HepG2 (cell line): Measurements from ENCODE around the gene SCUBE1. TPM values are rescaled to one million over a fixed set of nuclear protein-coding genes. Genes with fewer than 3 reads are reported as not detected.

ENCODE experiments used
- ATAC-seq: fragments of 200-7000 bp; cut with Tn5 transposase; 3 replicates; pipeline ENCODE4 v1.9.1; 2020; ENCODE audit warnings: mild to moderate bottlenecking, moderate library complexity
- BruUV-seq: library from RNA; stranded (reverse); fragments of 400-500 nt; replicated peaks from 2 replicates; lab custom pipeline; 2021; lab: Mats Ljungman, UMichigan
- CTCF ChIA-PET: fragments of 300-600 bp; formaldehyde crosslinking; extraction: SDS; loops from one replicate; lab custom pipeline; 2021; ENCODE audit warnings: low total read pairs, inconsistent platforms, low intra/inter-chr PET ratio; lab: Yijun Ruan, JAX
- POLR2A ChIA-PET: fragments of 350-600 bp; sonication (Branson Sonifier 250); formaldehyde crosslinking; loops from one replicate; lab custom pipeline; 2020; ENCODE audit warnings: antibody characterized with exemption, inconsistent platforms; lab: Yijun Ruan, JAX
- DNase-seq: peaks from one replicate; pipeline ENCODE4 v3.0.0-alpha.2; 2015; ENCODE audit warnings: low spot score
- FAIRE-seq: peaks from 3 replicates; lab custom pipeline; 2011; peaks lifted over from hg19 to GRCh38; lab: Jason Lieb, UNC
- H2AFZ ChIP-seq: one replicate; pipeline ENCODE4 v1.6.1; 2011; ENCODE audit warnings: low read length, inconsistent platforms
- H3K27ac ChIP-seq: fragments of 300-600 bp; 3 replicates; pipeline ENCODE4 v1.8.0; 2011; ENCODE audit warnings: mixed run types, mild to moderate bottlenecking, mixed read lengths, low read length, inconsistent platforms; ENCODE audit not compliant: insufficient read depth; ENCODE audit errors: extremely low read length
- H3K27me3 ChIP-seq, 2 experiments: fragments of 200-600 bp in 1 of 2; 2 replicates in 1 of 2; 3 replicates in 1 of 2; pipeline versions ENCODE4 v1.6.0 to v1.8.0; 2011; ENCODE audit warnings: low read length in 2 of 2, mild to moderate bottlenecking in 2 of 2, moderate library complexity in 2 of 2, inconsistent platforms in 1 of 2; ENCODE audit not compliant: insufficient read depth in 2 of 2, control insufficient read depth in 1 of 2
- H3K36me3 ChIP-seq, 2 experiments: fragments of 200-600 bp in 1 of 2; replicated peaks in 1 of 2; 2 replicates in 1 of 2; 3 replicates in 1 of 2; pipeline versions ENCODE4 v1.5.1 to v1.8.0; 2011; ENCODE audit warnings: low read length in 2 of 2, inconsistent platforms in 1 of 2; ENCODE audit not compliant: insufficient read depth in 2 of 2, control insufficient read depth in 1 of 2
- H3K4me1 ChIP-seq: 2 replicates; pipeline ENCODE4 v1.5.1; 2012; ENCODE audit warnings: low read length, inconsistent platforms; ENCODE audit not compliant: insufficient read depth
- H3K4me2 ChIP-seq: 2 replicates; pipeline ENCODE4 v1.6.0; 2011; ENCODE audit warnings: low read depth, low read length, inconsistent platforms
- H3K4me3 ChIP-seq, 3 experiments: fragments of 200-600 bp in 1 of 3; sonication (generic), shearing (Covaris generic) in 1 of 3; replicated peaks in 1 of 3; 2 replicates each; pipeline ENCODE4 v1.5.1; 2011 to 2016; ENCODE audit warnings: low read length in 3 of 3, inconsistent platforms in 2 of 3, low read depth in 2 of 3, mild to moderate bottlenecking in 2 of 3, control low read depth in 1 of 3, mixed read lengths in 1 of 3; ENCODE audit not compliant: insufficient read depth in 1 of 3
- H3K79me2 ChIP-seq: one replicate; pipeline ENCODE4 v1.6.1; 2011; ENCODE audit warnings: low read length, inconsistent platforms; ENCODE audit not compliant: insufficient read depth
- H3K9ac ChIP-seq: 2 replicates; pipeline ENCODE4 v1.6.0; 2011; ENCODE audit warnings: mild to moderate bottlenecking, low read depth, low read length, inconsistent platforms; ENCODE audit not compliant: insufficient read depth
- H3K9me3 ChIP-seq: 2 replicates; pipeline ENCODE4 v1.5.1; 2012; ENCODE audit warnings: mild to moderate bottlenecking, low read length
- H4K20me1 ChIP-seq: 2 replicates; pipeline ENCODE4 v1.6.0; 2011; ENCODE audit warnings: inconsistent platforms, mild to moderate bottlenecking, low read length, moderate library complexity; ENCODE audit not compliant: insufficient read depth
- ATF4 ChIP-seq, 2 experiments: fragments of 450-650 bp in 1 of 2; sonication (generic) in 1 of 2; formaldehyde crosslinking; IDR thresholded peaks; 2 replicates each; pipeline versions ENCODE4 v1.5.0 to v1.8.0; 2020 to 2022; ENCODE audit warnings: mild to moderate bottlenecking in 1 of 2, missing genetic modification reagents in 1 of 2
- CBX1 ChIP-seq: IDR thresholded peaks from one replicate; pipeline ENCODE4 v1.6.1; 2016; ENCODE audit warnings: antibody characterized with exemption, low read depth
- EZH2 ChIP-seq: conservative IDR thresholded peaks from 2 replicates; pipeline ENCODE4 v1.6.1; 2012; ENCODE audit warnings: mild to moderate bottlenecking, low read depth, low read length, moderate library complexity
- HMG20A ChIP-seq: IDR thresholded peaks from 2 replicates; pipeline ENCODE4 v1.6.1; 2016; ENCODE audit warnings: borderline replicate concordance
- MED8 ChIP-seq: sonication (generic); formaldehyde crosslinking; IDR thresholded peaks from 2 replicates; pipeline ENCODE4 v1.8.1; 2023; ENCODE audit warnings: mild to moderate bottlenecking, missing genetic modification reagents; ENCODE audit not compliant: insufficient replicate concordance
- NFATC3 ChIP-seq: sonication (generic); formaldehyde crosslinking; IDR thresholded peaks from 2 replicates; pipeline ENCODE4 v1.5.1; 2020; ENCODE audit warnings: mild to moderate bottlenecking, missing genetic modification reagents
- NFYC ChIP-seq: IDR thresholded peaks from 2 replicates; pipeline ENCODE4 v1.6.1; 2016; ENCODE audit warnings: missing genetic modification reagents, missing compliant biosample characterization
- ZBTB1 ChIP-seq: sonication (generic); formaldehyde crosslinking; IDR thresholded peaks from 2 replicates; pipeline ENCODE4 v1.4.0; 2020; ENCODE audit warnings: missing genetic modification reagents, borderline replicate concordance
- ZFP36L2 ChIP-seq: sonication (generic); formaldehyde crosslinking; IDR thresholded peaks from 2 replicates; pipeline ENCODE4 v1.4.0; 2020; ENCODE audit warnings: missing genetic modification reagents
- ZNF766 ChIP-seq: sonication (generic); formaldehyde crosslinking; IDR thresholded peaks from 2 replicates; pipeline ENCODE4 v1.5.0; 2020; ENCODE audit warnings: missing genetic modification reagents, borderline replicate concordance
- WGBS: methylation state at CpG from one replicate; pipeline ENCODE4 v1.1.6; 2017; ENCODE audit warnings: low lambda C conversion rate; 5-methylcytosine and 5-hydroxymethylcytosine counted together
- in situ Hi-C: cut with HindIII; loops from 2 replicates; pipeline ENCODE4 v1.10.0; 2017; ENCODE audit warnings: low pct_unique_long_range_greater_than_20kb; ENCODE audit not compliant: extremely low pct_ligation_motif_present
- intact Hi-C: fragments of 100-400 bp; cut with micrococcal nuclease; formaldehyde crosslinking; loops from one replicate; pipeline ENCODE4 v1.10.0; 2022; ENCODE audit not compliant: unreplicated experiment
- polyA plus RNA-seq, 8 experiments: library from polyadenylated mRNA; depleted of rRNA in 3 of 8; stranded (reverse) in 7 of 8; unstranded in 1 of 8; fragments of >200 nt; fragmentation: Illumina TruSeq in 4 of 8; extraction: Trizol in 4 of 8; gene quantifications; 2 replicates each; pipeline versions ENCODE4 v1.2.1 to v1.2.3, GENCODE V29; 2011 to 2016; ENCODE audit warnings: low read depth in 4 of 8, missing spikeins in 1 of 8, mixed read lengths in 1 of 8; ENCODE audit not compliant: insufficient read depth in 1 of 8
- total RNA-seq, 5 experiments: library from RNA; depleted of rRNA; stranded (reverse); fragments of >200 nt; fragmentation: Illumina TruSeq; extraction: Trizol; gene quantifications; 2 replicates each; pipeline ENCODE4 v1.2.3, GENCODE V29; 2016; ENCODE audit warnings: low read depth in 1 of 5
- TF ChIP-seq, protein P1 (sequence below): sonication (generic); formaldehyde crosslinking; IDR thresholded peaks from 2 replicates; pipeline ENCODE4 v1.8.1; 2023; ENCODE audit warnings: mild to moderate bottlenecking, missing genetic modification reagents
- TF ChIP-seq, protein P2 (sequence below): sonication (generic); formaldehyde crosslinking; IDR thresholded peaks from 2 replicates; pipeline ENCODE4 v1.4.0; 2020; ENCODE audit warnings: missing genetic modification reagents, borderline replicate concordance
- TF ChIP-seq, protein P3 (sequence below): IDR thresholded peaks from 2 replicates; pipeline ENCODE4 v1.6.1; 2016; ENCODE audit warnings: low read depth, borderline replicate concordance

Gene SCUBE1
- total and polyA plus RNA-seq, 2 of the 13 experiments (the other 11 are each of a cell fraction or from before 2014, with no cell fraction given) = under 0.01 to 0.05 TPM

- TF ChIP-seq, protein P1, sequence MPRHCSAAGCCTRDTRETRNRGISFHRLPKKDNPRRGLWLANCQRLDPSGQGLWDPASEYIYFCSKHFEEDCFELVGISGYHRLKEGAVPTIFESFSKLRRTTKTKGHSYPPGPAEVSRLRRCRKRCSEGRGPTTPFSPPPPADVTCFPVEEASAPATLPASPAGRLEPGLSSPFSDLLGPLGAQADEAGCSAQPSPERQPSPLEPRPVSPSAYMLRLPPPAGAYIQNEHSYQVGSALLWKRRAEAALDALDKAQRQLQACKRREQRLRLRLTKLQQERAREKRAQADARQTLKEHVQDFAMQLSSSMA (CRISPR knock-in tag) = no peak
- TF ChIP-seq NFATC3 (CRISPR knock-in tag) = no peak
- no peak for TF ChIP-seq EZH2
- no peak for TF ChIP-seq ZBTB1
- TF ChIP-seq ATF4 (CRISPR knock-in tag; IDR thresholded peaks at IDR 0.05) = no peak
- TF ChIP-seq, protein P2, sequence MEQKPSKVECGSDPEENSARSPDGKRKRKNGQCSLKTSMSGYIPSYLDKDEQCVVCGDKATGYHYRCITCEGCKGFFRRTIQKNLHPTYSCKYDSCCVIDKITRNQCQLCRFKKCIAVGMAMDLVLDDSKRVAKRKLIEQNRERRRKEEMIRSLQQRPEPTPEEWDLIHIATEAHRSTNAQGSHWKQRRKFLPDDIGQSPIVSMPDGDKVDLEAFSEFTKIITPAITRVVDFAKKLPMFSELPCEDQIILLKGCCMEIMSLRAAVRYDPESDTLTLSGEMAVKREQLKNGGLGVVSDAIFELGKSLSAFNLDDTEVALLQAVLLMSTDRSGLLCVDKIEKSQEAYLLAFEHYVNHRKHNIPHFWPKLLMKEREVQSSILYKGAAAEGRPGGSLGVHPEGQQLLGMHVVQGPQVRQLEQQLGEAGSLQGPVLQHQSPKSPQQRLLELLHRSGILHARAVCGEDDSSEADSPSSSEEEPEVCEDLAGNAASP (CRISPR knock-in tag) = no peak
Observed at GRCh38 chr22:43212434-43212952, 130.7 kb downstream of the SCUBE1 start (continued).

DNA sequence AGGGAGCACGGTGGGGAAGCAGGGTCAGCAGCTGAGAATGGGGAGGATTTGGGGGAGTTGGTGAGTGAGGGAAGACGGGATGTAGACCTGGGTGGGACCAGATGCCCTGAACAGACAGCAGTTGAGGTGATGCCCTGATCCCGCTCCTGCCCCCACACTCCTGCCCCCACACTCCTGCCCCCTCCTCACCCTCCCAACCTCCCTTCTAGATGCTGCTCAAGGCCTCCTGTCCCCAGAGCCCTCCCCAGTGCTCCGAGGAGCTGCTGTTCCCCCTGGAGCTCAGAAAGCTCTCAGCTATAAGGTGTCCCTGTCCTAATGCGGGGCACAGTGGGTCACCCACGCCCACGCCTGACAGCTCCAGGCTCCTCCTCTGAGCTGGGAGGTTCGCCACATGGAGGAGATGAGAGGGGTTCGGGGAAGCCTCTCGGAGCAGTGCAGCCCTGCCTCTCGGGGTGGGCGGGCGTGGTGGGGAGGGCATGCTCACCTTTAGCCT lies 131.2 kb downstream of the SCUBE1 start:
- no peak for FAIRE-seq
- H3K9ac ChIP-seq = no peak overlapping the region

More for the DNA sequence above, 131.2 kb downstream of the SCUBE1 start:
- Histone ChIP-seq H3K27ac (no peak overlapping the region), H3K4me3 (no peak overlapping the region), H3K27me3 (peaks cover 18 to 58% of the 10 kb centered on the region in 2 experiments; a peak in 4 of 5 replicates), H4K20me1 (no peaks in the 10 kb centered on the region), H3K4me1 (no peaks in the 10 kb centered on the region), H2AFZ (no peak overlapping the region), H3K79me2 (no peaks in the 10 kb centered on the region)
- ATAC-seq = no peak
- POLR2A ChIA-PET = no interaction called here
- WGBS = 14% methylated on average over 4 of the region's 13 CpGs
- intact Hi-C loops = no loop called here
- DNase-seq = no peak
- no TSS peak for BruUV-seq
- CTCF ChIA-PET = no interaction called here
- TF ChIP-seq ZFP36L2 (CRISPR knock-in tag) (no peak), NFYC (CRISPR knock-in tag) (no peak), HMG20A (CRISPR knock-in tag) (no peak), CBX1 (no peak), MED8 (no peak), ZNF766 (no peak)
- TF ChIP-seq, protein P3, sequence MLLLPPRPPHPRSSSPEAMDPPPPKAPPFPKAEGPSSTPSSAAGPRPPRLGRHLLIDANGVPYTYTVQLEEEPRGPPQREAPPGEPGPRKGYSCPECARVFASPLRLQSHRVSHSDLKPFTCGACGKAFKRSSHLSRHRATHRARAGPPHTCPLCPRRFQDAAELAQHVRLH (CRISPR knock-in tag) = no peak
- TF ChIP-seq, all 625 proteins: peak for 0
- H3K9me3 ChIP-seq = no peaks in the 10 kb centered on the region
- H3K36me3 ChIP-seq = no peaks in the 10 kb centered on the region
- H3K4me2 ChIP-seq = no peak overlapping the region
- in situ Hi-C loops = no loop called here
